DND-41 (cell line): ENCODE results near the gene NRG3.

ENCODE experiments used
- ATAC-seq: fragments of 200-7000 bp; cut with Tn5 transposase; 3 replicates; pipeline ENCODE4 v1.9.1; 2021; ENCODE audit warnings: low read depth; ENCODE audit not compliant: insufficient read depth
- DNase-seq: peaks from one replicate; pipeline ENCODE4 v3.0.0-alpha.2; 2020
- H2AFZ ChIP-seq: 2 replicates; pipeline ENCODE4 v1.6.0; 2012; ENCODE audit warnings: low read depth, low read length
- H3K27ac ChIP-seq: 2 replicates; pipeline ENCODE4 v1.5.1; 2012; ENCODE audit warnings: low read length, inconsistent platforms
- H3K27me3 ChIP-seq: fragments of 200-600 bp; sonication (generic); 2 replicates; pipeline ENCODE4 v1.6.0; 2012; ENCODE audit warnings: low read length, mild to moderate bottlenecking, inconsistent platforms; ENCODE audit not compliant: insufficient read depth, poor library complexity
- H3K36me3 ChIP-seq: 2 replicates; pipeline ENCODE4 v1.5.1; 2012; ENCODE audit warnings: low read length, inconsistent platforms; ENCODE audit not compliant: insufficient read depth
- H3K4me1 ChIP-seq: 2 replicates; pipeline ENCODE4 v1.5.1; 2012; ENCODE audit warnings: mild to moderate bottlenecking, low read length; ENCODE audit not compliant: insufficient read depth
- H3K4me2 ChIP-seq: 2 replicates; pipeline ENCODE4 v1.6.0; 2012; ENCODE audit warnings: mild to moderate bottlenecking, moderate library complexity, low read length, inconsistent platforms; ENCODE audit not compliant: insufficient read depth
- H3K4me3 ChIP-seq, 2 experiments: fragments of 200-600 bp in 1 of 2; shearing (Covaris generic) in 1 of 2; 2 replicates each; pipeline ENCODE4 v1.5.1; 2012 to 2016; ENCODE audit warnings: inconsistent platforms in 2 of 2, low read length in 2 of 2, mild to moderate bottlenecking in 2 of 2, low read depth in 1 of 2, moderate library complexity in 1 of 2
- H3K79me2 ChIP-seq: 2 replicates; pipeline ENCODE4 v1.6.0; 2012; ENCODE audit warnings: low read length, inconsistent platforms; ENCODE audit not compliant: insufficient read depth
- H3K9ac ChIP-seq: 2 replicates; pipeline ENCODE4 v1.6.0; 2012; ENCODE audit warnings: low read depth, mild to moderate bottlenecking, inconsistent platforms, low read length, moderate library complexity
- H3K9me3 ChIP-seq: 2 replicates; pipeline ENCODE4 v1.5.1; 2012; ENCODE audit warnings: low read length, moderate library complexity, mild to moderate bottlenecking, inconsistent platforms; ENCODE audit not compliant: insufficient read depth, severe bottlenecking
- H4K20me1 ChIP-seq: 2 replicates; pipeline ENCODE4 v1.6.0; 2012; ENCODE audit warnings: low read length; ENCODE audit not compliant: insufficient read depth
- CTCF ChIP-seq: IDR thresholded peaks from 2 replicates; pipeline ENCODE4 v1.5.1; 2012; ENCODE audit warnings: borderline replicate concordance, low read length, moderate library complexity, mild to moderate bottlenecking; ENCODE audit not compliant: poor library complexity, severe bottlenecking; ENCODE audit errors: extremely low read depth
- EZH2 ChIP-seq: IDR thresholded peaks from 3 replicates; pipeline ENCODE4 v1.6.1; 2012; ENCODE audit warnings: borderline replicate concordance, low read depth, mild to moderate bottlenecking, moderate library complexity, low read length, inconsistent platforms; ENCODE audit not compliant: severe bottlenecking

NRG3 gene

DNA sequence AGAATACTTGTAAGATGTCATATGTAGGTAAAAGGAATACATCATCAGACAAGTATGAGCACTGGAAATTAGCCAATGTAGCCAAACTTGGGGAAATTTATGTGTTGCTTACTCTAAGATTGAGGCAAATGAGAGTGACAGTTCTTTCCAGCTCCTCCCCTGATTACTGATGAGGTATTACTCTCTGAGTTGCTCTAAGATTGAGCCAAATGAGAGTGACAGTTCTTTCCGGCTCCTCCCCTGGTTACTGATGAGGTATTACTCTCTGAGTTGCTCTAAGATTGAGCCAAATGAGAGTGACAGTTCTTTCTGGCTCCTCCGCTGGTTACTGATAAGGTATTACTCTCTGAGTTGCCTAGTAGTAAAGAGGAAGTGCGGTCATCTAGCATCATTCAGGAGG is 435.8 kb downstream of the NRG3 start:
- TF ChIP-seq CTCF (no peak), EZH2 (no peak)
- Histone ChIP-seq H3K4me3 (no peak overlapping the region), H4K20me1 (no peaks in the 10 kb centered on the region), H3K36me3 (no peaks in the 10 kb centered on the region), H3K9ac (no peak overlapping the region), H3K4me2 (no peak overlapping the region), H3K4me1 (no peaks in the 10 kb centered on the region), H3K79me2 (no peaks in the 10 kb centered on the region), H3K27me3 (no peaks in the 10 kb centered on the region), H3K9me3 (no peaks in the 10 kb centered on the region), H3K27ac (no peak overlapping the region), H2AFZ (no peak overlapping the region)
- no peak for DNase-seq
- no peak for ATAC-seq

- H3K36me3 ChIP-seq: no peaks in the 10 kb centered on the region
- DNase-seq (no peak), ATAC-seq (no peak)
- H2AFZ ChIP-seq: no peak overlapping the region
- no peak for TF ChIP-seq CTCF
- no peak for TF ChIP-seq EZH2
- no peak overlapping the region for H3K9ac ChIP-seq
- H3K4me2 ChIP-seq: no peak overlapping the region
- H4K20me1 ChIP-seq: no peaks in the 10 kb centered on the region
- no peak overlapping the region for H3K4me3 ChIP-seq
- no peaks in the 10 kb centered on the region for H3K4me1 ChIP-seq
- H3K79me2 ChIP-seq: no peaks in the 10 kb centered on the region
- H3K9me3 ChIP-seq: no peaks in the 10 kb centered on the region
- no peaks in the 10 kb centered on the region for H3K27me3 ChIP-seq
- H3K27ac ChIP-seq: no peak overlapping the region
Observed at GRCh38 chr10:82313401-82313800, 438.4 kb downstream of the NRG3 start.

DNA sequence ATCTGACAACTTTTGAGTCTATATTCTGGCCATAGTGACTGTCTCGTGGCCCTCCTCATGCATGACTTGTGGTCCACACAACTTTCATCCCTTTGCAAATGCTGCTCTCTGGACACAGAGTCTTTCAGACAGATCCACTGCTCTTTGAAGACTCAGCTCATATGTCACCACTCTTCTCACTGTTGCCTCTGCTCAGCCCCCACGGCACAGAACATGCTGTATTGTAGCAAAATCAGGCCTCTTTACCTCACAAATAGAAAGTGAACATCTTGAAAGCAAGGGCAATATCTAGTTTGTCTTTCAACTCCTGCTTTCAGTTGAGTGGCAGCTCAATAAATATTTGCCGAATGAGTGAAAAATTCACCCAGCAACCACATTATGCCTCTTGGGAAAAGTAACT is 443.5 kb downstream of the NRG3 start:
- no peak overlapping the region for H3K4me2 ChIP-seq

More for the DNA sequence above, 443.5 kb downstream of the NRG3 start:
- Histone ChIP-seq H2AFZ (no peak overlapping the region), H3K9me3 (no peaks in the 10 kb centered on the region), H3K4me3 (no peak overlapping the region), H4K20me1 (no peaks in the 10 kb centered on the region), H3K27me3 (no peaks in the 10 kb centered on the region), H3K79me2 (no peaks in the 10 kb centered on the region), H3K27ac (no peak overlapping the region), H3K4me1 (no peaks in the 10 kb centered on the region), H3K9ac (no peak overlapping the region), H3K36me3 (no peaks in the 10 kb centered on the region)
- DNase-seq (no peak), ATAC-seq (no peak)
- no peak for TF ChIP-seq CTCF
- no peak for TF ChIP-seq EZH2
